GM21717 (cell line): Measurements from ENCODE around the gene PCMT1.
"Not testable (repeated sequence)": the region's sequence is repeated elsewhere in the genome, so short reads cannot be mapped to it uniquely, and the experiment has no call there.

ENCODE experiments used
- ATAC-seq: cut with Tn5 transposase; IDR thresholded peaks from one replicate; pipeline ENCODE4 v1.9.1; 2021; ENCODE audit warnings: mild to moderate bottlenecking, moderate library complexity; ENCODE audit not compliant: unreplicated experiment

PCMT1 gene

GRCh38 chr6:149749594-149750135 lies at the start of gene PCMT1:
Gene PCMT1 (plus strand): TSS chr6:149749741. CDS start chr6:149749902, 161 bp downstream.
- ATAC-seq, result peak; percentile 80

GRCh38 chr6:149701714-149702113 lies 47.8 kb upstream of the PCMT1 start:
- ATAC-seq, result no peak

GRCh38 chr6:149711711-149712110 lies 37.8 kb upstream of the PCMT1 start:
- ATAC-seq, result no peak

- no peak for ATAC-seq
Measured at GRCh38 chr6:149714442-149714841, 35.1 kb upstream of the PCMT1 start.

- no peak for ATAC-seq
Measured at GRCh38 chr6:149716181-149716963, 33.2 kb upstream of the PCMT1 start.

- ATAC-seq, result no peak
Measured at GRCh38 chr6:149717255-149717587, 32.3 kb upstream of the PCMT1 start.

- ATAC-seq, result peak; percentile 89
Measured at GRCh38 chr6:149717588-149718458, 31.7 kb upstream of the PCMT1 start, which contains the start of gene LATS1. Gene LATS1 (minus strand): TSS chr6:149718101. CDS start chr6:149702126, 15,975 bp downstream.

GRCh38 chr6:149719531-149719930 lies 30.0 kb upstream of the PCMT1 start:
- no peak for ATAC-seq

- no peak for ATAC-seq
Measured at GRCh38 chr6:149723262-149723661, 26.3 kb upstream of the PCMT1 start.

GRCh38 chr6:149723771-149724417 lies 25.6 kb upstream of the PCMT1 start:
- ATAC-seq, result no peak

- no peak for ATAC-seq
Measured at GRCh38 chr6:149725785-149726184, 23.8 kb upstream of the PCMT1 start.

- ATAC-seq, result no peak
Measured at GRCh38 chr6:149727793-149728498, 21.6 kb upstream of the PCMT1 start.

GRCh38 chr6:149728499-149729234 lies 20.9 kb upstream of the PCMT1 start:
- ATAC-seq, result no peak

GRCh38 chr6:149729824-149730223 lies 19.7 kb upstream of the PCMT1 start:
- ATAC-seq, result no peak

GRCh38 chr6:149733089-149733720 lies 16.3 kb upstream of the PCMT1 start:
- no peak for ATAC-seq

- no peak for ATAC-seq
Measured at GRCh38 chr6:149734915-149735314, 14.6 kb upstream of the PCMT1 start.

- not testable (repeated sequence) for ATAC-seq
Measured at GRCh38 chr6:149745252-149745651, 4.3 kb upstream of the PCMT1 start.

GRCh38 chr6:149746147-149746946 lies 3.2 kb upstream of the PCMT1 start, which contains the start of gene NUP43:
Gene NUP43 (minus strand): TSS chr6:149746529. CDS start chr6:149746495, 34 bp downstream.
- peak; percentile 61 for ATAC-seq
